K562 (cell line): ENCODE measurements around the gene INPPL1. TPM values are rescaled to one million over a fixed set of nuclear protein-coding genes. Genes with fewer than 3 reads are reported as not detected.

Experiments
- ATAC-seq: fragments of 200-7000 bp; cut with Tn5 transposase; 3 replicates; pipeline ENCODE4 v1.9.1; 2020; ENCODE audit warnings: moderate library complexity
- BruUV-seq: library from RNA; stranded (reverse); fragments of 400-500 nt; replicated peaks from 2 replicates; lab custom pipeline; 2021; lab: Mats Ljungman, UMichigan
- CTCF ChIA-PET: fragments of 300-600 bp; formaldehyde crosslinking; extraction: SDS; loops from one replicate; lab custom pipeline; 2021; ENCODE audit warnings: low intra/inter-chr PET ratio; lab: Yijun Ruan, JAX
- POLR2A ChIA-PET: fragments of 300-600, 350-650 bp; sonication (Branson Sonifier 250); formaldehyde crosslinking; extraction: SDS; loops from one replicate; lab custom pipeline; 2021; ENCODE audit warnings: antibody characterized with exemption, inconsistent platforms; lab: Yijun Ruan, JAX
- DNase-seq, 4 experiments: peaks; one replicate each; pipeline versions ENCODE4 v3.0.0 to v3.0.0-alpha.2; 2011 to 2018; ENCODE audit warnings: low spot score in 3 of 4, mixed read lengths in 3 of 4; ENCODE audit errors: extremely low read depth in 1 of 4
- FAIRE-seq: peaks from 2 replicates; lab custom pipeline; 2011; peaks lifted over from hg19 to GRCh38; lab: Jason Lieb, UNC
- H2AFZ ChIP-seq: 2 replicates; pipeline ENCODE4 v1.6.0; 2011; ENCODE audit warnings: low read depth, low read length, control low read depth, inconsistent platforms
- H3K27ac ChIP-seq: fragments of 200-600 bp; 3 replicates; pipeline ENCODE4 v1.8.0; 2011; ENCODE audit warnings: low read depth, mild to moderate bottlenecking, control low read depth, inconsistent platforms, low read length, moderate library complexity, mixed read lengths; ENCODE audit errors: extremely low read depth
- H3K27me3 ChIP-seq, 2 experiments: fragments of 300-600 bp in 1 of 2; 2 replicates in 1 of 2; 3 replicates in 1 of 2; pipeline versions ENCODE4 v1.6.0 to v1.8.0; 2011; ENCODE audit warnings: inconsistent platforms in 2 of 2, low read length in 2 of 2, mild to moderate bottlenecking in 1 of 2, mixed read lengths in 1 of 2, moderate library complexity in 1 of 2; ENCODE audit not compliant: control insufficient read depth in 2 of 2, insufficient read depth in 2 of 2
- H3K36me3 ChIP-seq: fragments of 300-600 bp; 3 replicates; pipeline ENCODE4 v1.8.0; 2011; ENCODE audit warnings: mild to moderate bottlenecking, low read length, inconsistent platforms; ENCODE audit not compliant: control insufficient read depth, insufficient read depth
- H3K4me1 ChIP-seq, 2 experiments: fragments of 200-600 bp in 1 of 2; replicated peaks in 1 of 2; 2 replicates in 1 of 2; 3 replicates in 1 of 2; pipeline versions ENCODE4 v1.5.1 to v1.8.0; 2011; ENCODE audit warnings: inconsistent platforms in 2 of 2, low read length in 2 of 2, mild to moderate bottlenecking in 1 of 2, mixed read lengths in 1 of 2, moderate library complexity in 1 of 2; ENCODE audit not compliant: control insufficient read depth in 2 of 2, insufficient read depth in 2 of 2
- H3K4me2 ChIP-seq: 2 replicates; pipeline ENCODE4 v1.6.1; 2011; ENCODE audit warnings: low read length, control low read depth, inconsistent platforms, mixed read lengths; ENCODE audit not compliant: insufficient read depth
- H3K4me3 ChIP-seq: fragments of 200-600 bp; sonication (generic), shearing (Covaris generic); 2 replicates; pipeline ENCODE4 v1.5.1; 2016; ENCODE audit warnings: control low read depth, inconsistent platforms
- H3K79me2 ChIP-seq: fragments of 200-600 bp; 3 replicates; pipeline ENCODE4 v1.8.0; 2011; ENCODE audit warnings: low read length, inconsistent platforms; ENCODE audit not compliant: control insufficient read depth, insufficient read depth
- H3K9ac ChIP-seq, 2 experiments: 2 replicates each; pipeline versions ENCODE4 v1.6.0 to v1.6.1; 2011; ENCODE audit warnings: low read depth in 2 of 2, low read length in 2 of 2, control low read depth in 1 of 2, inconsistent platforms in 1 of 2, mild to moderate bottlenecking in 1 of 2, mixed read lengths in 1 of 2; ENCODE audit not compliant: insufficient read depth in 1 of 2
- H3K9me1 ChIP-seq: one replicate; pipeline ENCODE4 v1.6.0; 2011; ENCODE audit warnings: inconsistent platforms, mild to moderate bottlenecking, low read length, moderate library complexity; ENCODE audit not compliant: control insufficient read depth, insufficient read depth
- H3K9me3 ChIP-seq: replicated peaks from 2 replicates; pipeline ENCODE4 v1.5.1; 2011; ENCODE audit warnings: low read depth, low read length, inconsistent platforms; ENCODE audit not compliant: control insufficient read depth, insufficient read depth
- H4K20me1 ChIP-seq: replicated peaks from 2 replicates; pipeline ENCODE4 v1.6.1; 2011; ENCODE audit warnings: low read length, inconsistent platforms, mixed read lengths; ENCODE audit not compliant: control insufficient read depth, insufficient read depth
- CCNT2 ChIP-seq: IDR thresholded peaks from 2 replicates; pipeline ENCODE4 v1.6.1; 2011; ENCODE audit warnings: borderline replicate concordance, low read depth, mild to moderate bottlenecking, moderate library complexity, mixed read lengths, low read length; ENCODE audit not compliant: insufficient read length; ENCODE audit errors: extremely low read depth
- HIVEP1 ChIP-seq: fragments of 250-450 bp; sonication (Bioruptor Pico); IDR thresholded peaks from 2 replicates; pipeline ENCODE4 v1.4.0; 2020; ENCODE audit warnings: mild to moderate bottlenecking
- MYC ChIP-seq, 2 experiments: fragments of 250-450 bp in 1 of 2; sonication (Bioruptor Pico) in 1 of 2; IDR thresholded peaks; 2 replicates each; pipeline versions ENCODE4 v1.5.1 to v1.6.1; 2012 to 2021; ENCODE audit warnings: low read depth in 2 of 2, borderline replicate concordance in 1 of 2, improper control_type of control experiment in 1 of 2, low read length in 1 of 2, mild to moderate bottlenecking in 1 of 2, moderate library complexity in 1 of 2
- ZBTB1 ChIP-seq: sonication (generic); formaldehyde crosslinking; IDR thresholded peaks from 2 replicates; pipeline ENCODE4 v1.8.1; 2023; ENCODE audit warnings: missing genetic modification reagents, low read depth, mild to moderate bottlenecking, borderline replicate concordance
- ZBTB34 ChIP-seq: fragments of 250-450 bp; sonication (Bioruptor Pico); IDR thresholded peaks from 2 replicates; pipeline ENCODE4 v1.8.0; 2021; ENCODE audit warnings: mild to moderate bottlenecking, moderate library complexity
- ZKSCAN3 ChIP-seq: fragments of 250-450 bp; sonication (Bioruptor Pico); IDR thresholded peaks from 2 replicates; pipeline ENCODE4 v1.4.0; 2020
- WGBS: fragments of 100-300 bp; shearing (Covaris generic); methylation state at CpG from one replicate; pipeline ENCODE4 v1.1.6; 2016; ENCODE audit warnings: low coverage, mixed read lengths; ENCODE audit not compliant: insufficient coverage; ENCODE audit errors: missing lambda C conversion rate; 5-methylcytosine and 5-hydroxymethylcytosine counted together
- in situ Hi-C: fragments of 300-500 bp; cut with MboI; formaldehyde crosslinking; loops from 4 replicates; pipeline ENCODE4 v1.15.0; 2018; ENCODE audit warnings: inconsistent platforms, mixed read lengths
- intact Hi-C: fragments of 100-400 bp; cut with micrococcal nuclease; formaldehyde crosslinking; loops from 2 replicates; pipeline ENCODE4 v1.14.2; 2022
- polyA plus RNA-seq, 8 experiments: library from polyadenylated mRNA; depleted of rRNA in 4 of 8; stranded (reverse) in 5 of 8; unstranded in 3 of 8; fragments of >200 nt; fragmentation: Nextera tagmentation in 2 of 8; fragmentation: Illumina TruSeq in 1 of 8; extraction: Ambion mirVana in 2 of 8; extraction: Trizol in 1 of 8; gene quantifications; 2 replicates each; pipeline versions ENCODE4 v1.2.1 to v1.2.3, GENCODE V29; 2011 to 2014; ENCODE audit warnings: inconsistent platforms in 1 of 8, missing spikeins in 1 of 8
- total RNA-seq, 7 experiments: library from RNA; depleted of rRNA in 6 of 7; stranded (reverse); fragments of >200 nt in 6 of 7; fragmentation: Illumina TruSeq in 2 of 7; extraction: Trizol in 2 of 7; gene quantifications; 2 replicates each; pipeline versions ENCODE4 v1.2.1 to v1.2.3, GENCODE V29; 2011 to 2021; ENCODE audit warnings: low replicate concordance in 1 of 7
- TF ChIP-seq, protein P1 (sequence below): fragments of 250-450 bp; sonication (Bioruptor Pico); IDR thresholded peaks from 2 replicates; pipeline ENCODE4 v1.4.0; 2020; ENCODE audit warnings: mild to moderate bottlenecking
- TF ChIP-seq, protein P2 (sequence below): sonication (generic); formaldehyde crosslinking; IDR thresholded peaks from 2 replicates; pipeline ENCODE4 v1.8.0; 2022; ENCODE audit warnings: mild to moderate bottlenecking, low read depth, missing genetic modification reagents
- TF ChIP-seq, protein P3 (sequence below): fragments of 250-450 bp; sonication (Bioruptor Pico); IDR thresholded peaks from 2 replicates; pipeline ENCODE4 v1.5.0; 2021; ENCODE audit warnings: mild to moderate bottlenecking, moderate library complexity

Gene INPPL1
- total and polyA plus RNA-seq, 9 of the 15 experiments (the other 6 are each of a cell fraction or from before 2014, with no cell fraction given) = 0.55 to 137 (median 61.6) TPM

GRCh38 chr11:72238492-72239312 is 14.1 kb downstream of the INPPL1 start (continued):
- TF ChIP-seq, protein P1, sequence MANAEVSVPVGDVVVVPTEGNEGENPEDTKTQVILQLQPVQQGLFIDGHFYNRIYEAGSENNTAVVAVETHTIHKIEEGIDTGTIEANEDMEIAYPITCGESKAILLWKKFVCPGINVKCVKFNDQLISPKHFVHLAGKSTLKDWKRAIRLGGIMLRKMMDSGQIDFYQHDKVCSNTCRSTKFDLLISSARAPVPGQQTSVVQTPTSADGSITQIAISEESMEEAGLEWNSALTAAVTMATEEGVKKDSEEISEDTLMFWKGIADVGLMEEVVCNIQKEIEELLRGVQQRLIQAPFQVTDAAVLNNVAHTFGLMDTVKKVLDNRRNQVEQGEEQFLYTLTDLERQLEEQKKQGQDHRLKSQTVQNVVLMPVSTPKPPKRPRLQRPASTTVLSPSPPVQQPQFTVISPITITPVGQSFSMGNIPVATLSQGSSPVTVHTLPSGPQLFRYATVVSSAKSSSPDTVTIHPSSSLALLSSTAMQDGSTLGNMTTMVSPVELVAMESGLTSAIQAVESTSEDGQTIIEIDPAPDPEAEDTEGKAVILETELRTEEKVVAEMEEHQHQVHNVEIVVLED = no peak
- TF ChIP-seq, protein P2, sequence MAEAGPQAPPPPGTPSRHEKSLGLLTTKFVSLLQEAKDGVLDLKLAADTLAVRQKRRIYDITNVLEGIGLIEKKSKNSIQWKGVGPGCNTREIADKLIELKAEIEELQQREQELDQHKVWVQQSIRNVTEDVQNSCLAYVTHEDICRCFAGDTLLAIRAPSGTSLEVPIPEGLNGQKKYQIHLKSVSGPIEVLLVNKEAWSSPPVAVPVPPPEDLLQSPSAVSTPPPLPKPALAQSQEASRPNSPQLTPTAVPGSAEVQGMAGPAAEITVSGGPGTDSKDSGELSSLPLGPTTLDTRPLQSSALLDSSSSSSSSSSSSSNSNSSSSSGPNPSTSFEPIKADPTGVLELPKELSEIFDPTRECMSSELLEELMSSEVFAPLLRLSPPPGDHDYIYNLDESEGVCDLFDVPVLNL = 0 out of 2 replicates have a peak, but pooled peaks have one; percentile 26
- no peak for TF ChIP-seq HIVEP1 (CRISPR knock-in tag)

DNA sequence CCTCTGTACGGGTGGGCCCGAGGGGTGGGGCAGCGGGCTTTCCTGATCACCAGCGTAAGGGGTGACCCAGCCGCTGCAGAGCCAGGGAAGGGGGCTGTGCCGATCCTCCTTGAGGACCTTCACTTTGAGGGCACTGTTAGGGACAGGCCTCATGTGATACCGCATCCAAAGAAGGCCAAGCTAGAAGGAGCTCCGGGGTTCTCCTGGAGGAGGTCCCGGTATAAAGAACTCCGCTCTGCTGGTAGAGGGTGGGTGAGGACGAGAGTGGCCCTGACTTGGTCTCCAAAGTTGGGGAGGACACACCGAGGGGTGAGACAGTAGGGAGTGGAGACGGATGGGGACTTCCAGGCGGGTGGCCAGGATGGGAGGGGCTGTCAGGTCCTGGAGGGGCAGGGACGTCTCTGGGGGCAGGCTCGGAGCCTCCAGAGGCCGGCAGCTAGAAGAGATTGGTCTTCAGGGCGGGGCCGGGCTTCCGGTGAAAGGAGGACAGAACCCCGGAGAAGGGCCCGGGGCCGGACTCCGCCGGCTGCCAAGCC is 14.8 kb downstream of the INPPL1 start:
- no peak for FAIRE-seq
- Histone ChIP-seq H3K36me3 (peaks cover 43% of the 10 kb centered on the region), H2AFZ (no peak overlapping the region), H3K4me1 (peaks cover 0 to 31% of the 10 kb centered on the region in 2 experiments; a peak in 2 of 5 replicates), H3K9me3 (no peaks in the 10 kb centered on the region), H3K4me3 (no peak overlapping the region), H3K4me2 (no peak overlapping the region), H4K20me1 (no peaks in the 10 kb centered on the region), H3K9me1 (no peaks in the 10 kb centered on the region), H3K27me3 (peaks cover 2% of the 10 kb centered on the region in 2 experiments; a peak in 3 of 5 replicates), H3K27ac (no peak overlapping the region), H3K79me2 (no peaks in the 10 kb centered on the region), H3K9ac (no peak overlapping the region)
- no TSS peak for BruUV-seq
- intact Hi-C loops (loop anchor here (5.0 kb wide), 2 partner anchors 57 to 193 kb away; partner anchors contain the start of gene CLPB), in situ Hi-C loops (no loop called here)
- ATAC-seq = no peak; the same call in 2 of the 3 replicates
- WGBS = 65% methylated on average over 11 of the region's 25 CpGs
- DNase-seq = no peak
- ChIA-PET CTCF (interaction anchor here (1.1 kb wide), 1 partner anchor 214 kb away, joined by 3 read pairs; no protein-coding TSS in a partner anchor), POLR2A (interaction anchor here (0.6 kb wide), 2 partner anchors 9 to 50 kb away, joined by 3 to 4 read pairs; no protein-coding TSS in a partner anchor)
- TF ChIP-seq ZKSCAN3 (CRISPR knock-in tag) = no peak
- peak; percentile 34 for TF ChIP-seq CCNT2
- TF ChIP-seq, protein P3, sequence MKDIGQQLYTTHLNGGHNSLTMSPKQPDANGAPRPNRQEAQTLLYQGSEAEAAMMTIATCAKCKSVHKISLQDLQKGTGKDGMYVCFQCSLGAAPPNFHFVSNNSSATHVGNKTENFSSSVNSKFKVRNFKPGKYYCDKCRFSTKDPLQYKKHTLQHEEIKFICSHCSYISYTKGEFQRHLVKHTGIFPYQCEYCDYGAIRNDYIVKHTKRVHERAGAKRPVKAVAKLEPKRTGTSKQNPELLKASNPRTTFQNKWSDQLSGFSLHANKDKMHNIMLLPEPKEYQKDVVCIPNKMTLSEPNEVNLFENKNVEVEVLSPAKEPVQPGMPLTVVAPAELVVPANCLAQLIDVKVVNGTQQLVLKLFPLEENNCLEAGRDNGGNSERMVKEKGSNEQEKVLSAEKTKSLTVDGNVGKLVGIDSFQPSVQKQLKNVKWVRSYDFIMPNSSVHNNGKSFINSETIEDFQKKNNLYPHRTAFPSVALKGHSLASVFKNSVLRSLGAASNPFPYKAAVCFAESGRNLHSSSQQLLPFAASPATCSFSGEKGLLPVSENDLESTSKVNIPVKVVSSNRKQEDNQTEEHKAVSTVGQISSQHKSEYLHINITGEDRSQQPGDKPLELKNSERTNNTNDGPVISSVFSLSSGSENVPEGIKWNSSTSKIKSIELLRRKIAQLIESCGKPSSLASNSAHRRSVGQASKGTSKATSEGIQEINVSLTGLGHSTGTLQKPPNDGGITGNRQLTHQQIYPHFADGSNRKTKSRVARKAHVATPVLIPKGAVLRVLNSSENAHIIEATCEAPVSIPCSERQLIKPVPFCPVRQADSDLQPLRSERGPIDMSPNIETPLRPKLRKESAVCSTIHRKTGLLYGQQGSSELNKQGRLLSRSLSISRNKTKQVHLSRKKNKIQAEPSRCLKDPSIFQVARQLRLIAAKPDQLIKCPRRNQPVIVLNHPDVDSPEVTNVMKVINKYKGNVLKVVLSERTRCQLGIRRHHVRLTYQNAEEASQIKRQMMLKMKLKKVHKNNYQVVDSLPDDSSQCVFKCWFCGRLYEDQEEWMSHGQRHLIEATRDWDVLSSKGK = no peak
- TF ChIP-seq ZBTB1 (CRISPR knock-in tag) = no peak
- TF ChIP-seq ZBTB34 = no peak
- TF ChIP-seq MYC (IDR thresholded peaks at IDR 0.05; ENCODE audit: low read depth, low read length) = no peak
- 0 out of 2 replicates have a peak, but pooled peaks have one; percentile 26 for TF ChIP-seq MYC (CRISPR knock-in tag; IDR thresholded peaks at IDR 0.05; ENCODE audit: borderline replicate concordance, low read depth)
